ENCODE data around the gene CDY2B. TPM values are rescaled to one million over a fixed set of nuclear protein-coding genes. Genes with fewer than 3 reads are reported as not detected.

CDY2B gene
- total RNA-seq, 2 experiments from 2014 or later = not detected

Other genes with a start within 250 kb of the CDY2B start
- gene CDY2A, start 145.6 kb upstream of the CDY2B start, total RNA-seq = not detected

Measured in CD8-positive, alpha-beta T cell (primary cell).